Lung (tissue), 12 donors: ENCODE results near the gene DTNB. TPM values are rescaled to one million over a fixed set of nuclear protein-coding genes. Genes with fewer than 3 reads are reported as not detected.

ENCODE experiments used
- ATAC-seq: fragments of 200-7000 bp; cut with Tn5 transposase; one replicate; pipeline ENCODE4 v1.9.1; 2020; ENCODE audit warnings: moderate number of reproducible peaks; ENCODE audit not compliant: insufficient read depth, low FRiP score
- DNase-seq, 3 donors: peaks; one replicate each; pipeline ENCODE4 v3.0.0-alpha.2; 2013 to 2017
- H3K27ac ChIP-seq, 2 donors: one replicate each; pipeline ENCODE4 v1.5.1; 2013; ENCODE audit warnings: mild to moderate bottlenecking in 2 of 2, moderate library complexity in 2 of 2, control low read depth in 1 of 2, inconsistent platforms in 1 of 2, low read depth in 1 of 2, low read length in 1 of 2
- H3K27me3 ChIP-seq, 3 donors: one replicate each; pipeline ENCODE4 v1.5.1; 2013; ENCODE audit warnings: low read length in 2 of 3; ENCODE audit not compliant: control insufficient read depth in 3 of 3, insufficient read depth in 3 of 3
- H3K36me3 ChIP-seq, 4 donors: one replicate each; pipeline ENCODE4 v1.5.1; 2013; ENCODE audit warnings: low read length in 4 of 4, mild to moderate bottlenecking in 1 of 4, moderate library complexity in 1 of 4; ENCODE audit not compliant: control insufficient read depth in 4 of 4, insufficient read depth in 4 of 4
- H3K4me1 ChIP-seq, 5 donors: one replicate each; pipeline ENCODE4 v1.5.1; 2013; ENCODE audit warnings: low read length in 5 of 5, mild to moderate bottlenecking in 2 of 5, moderate library complexity in 1 of 5; ENCODE audit not compliant: control insufficient read depth in 5 of 5, insufficient read depth in 5 of 5
- H3K4me3 ChIP-seq: one replicate; pipeline ENCODE4 v1.5.1; 2013; ENCODE audit warnings: mild to moderate bottlenecking, control low read depth, moderate library complexity
- H3K9ac ChIP-seq, 2 donors: one replicate each; pipeline ENCODE4 v1.5.1; 2013; ENCODE audit warnings: low read length in 2 of 2, control low read depth in 1 of 2; ENCODE audit not compliant: insufficient read depth in 1 of 2
- H3K9me3 ChIP-seq, 4 donors: one replicate each; pipeline ENCODE4 v1.5.1; 2013; ENCODE audit warnings: low read length in 3 of 4, mild to moderate bottlenecking in 1 of 4, moderate library complexity in 1 of 4; ENCODE audit not compliant: control insufficient read depth in 4 of 4, insufficient read depth in 3 of 4
- CTCF ChIP-seq: IDR thresholded peaks from 2 replicates; pipeline ENCODE4 v1.5.1; 2012; ENCODE audit warnings: mild to moderate bottlenecking; ENCODE audit errors: control extremely low read depth, extremely low read depth
- WGBS, 2 donors: extraction: QIAGEN DNeasy Blood & Tissue Kit; methylation state at CpG; one replicate each; pipeline ENCODE4 v1.1.7; 2013; 5-methylcytosine and 5-hydroxymethylcytosine counted together
- polyA plus RNA-seq, 2 donors: library from polyadenylated mRNA; stranded (reverse); fragments of 200-250 nt; gene quantifications; one replicate each; pipeline ENCODE4 v1.2.1, GENCODE V29; 2013
- total RNA-seq, 2 donors: library from RNA; depleted of rRNA in 1 of 2; stranded (reverse); fragments of >200 nt in 1 of 2; gene quantifications; one replicate each; pipeline ENCODE4 v1.2.1, GENCODE V29; 2014 to 2021
- donor health status: control.
- donor health status: control.
- donor health status: Bipolar disorder and iron deficiency.
- donor health status: healthy.
- donor health status: DM: yes; HTN: yes; CAD: no.

The DTNB gene
- total and polyA plus RNA-seq, 4 donors: 10.1 to 35.2 (median 20.4) TPM

- DNase-seq (peak in 2 of 3 donors; percentile 23 to 30), ATAC-seq (no peak)
- 40 to 43% methylated on average over 6 of the region's 6 CpGs for WGBS, 2 donors
- Histone ChIP-seq H3K36me3 (no peaks in the 10 kb centered on the region), H3K27ac (no peak overlapping the region), H3K9ac (no peak overlapping the region), H3K9me3 (no peaks in the 10 kb centered on the region), H3K27me3 (no peaks in the 10 kb centered on the region), H3K4me1 (no peaks in the 10 kb centered on the region), H3K4me3 (no peak overlapping the region)
- peak; percentile 31 for TF ChIP-seq CTCF
These were observed 26.9 kb upstream of the DTNB start for GRCh38 chr2:25700221-25700660.

DNA sequence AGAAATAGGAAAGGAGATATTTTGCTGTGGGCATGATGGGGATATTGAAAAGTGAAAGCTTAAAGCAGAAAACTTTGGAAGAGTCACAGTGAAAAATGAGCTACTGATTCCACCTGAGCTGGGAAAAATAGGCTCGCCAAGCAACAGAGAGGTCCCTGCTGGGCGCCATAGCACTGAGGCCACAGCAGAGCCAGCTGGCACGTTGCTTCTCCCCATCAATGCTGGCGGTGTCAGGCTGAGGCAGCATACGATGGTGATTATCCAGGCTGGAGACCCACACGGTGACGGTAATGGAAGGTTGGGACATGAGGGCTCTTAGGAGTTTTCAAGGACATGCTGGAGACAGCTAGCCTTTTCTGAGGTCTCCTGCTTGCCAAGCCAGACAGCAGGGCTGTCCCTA is 25.8 kb upstream of the DTNB start:
- WGBS, 2 donors: 85 to 95% methylated on average over 7 of the region's 7 CpGs
- no peaks in the 10 kb centered on the region for H3K4me1 ChIP-seq
- no peak for TF ChIP-seq CTCF
- H3K9ac ChIP-seq: no peak overlapping the region
- no peaks in the 10 kb centered on the region for H3K36me3 ChIP-seq
- no peaks in the 10 kb centered on the region for H3K27me3 ChIP-seq
- no peak for DNase-seq
- no peak overlapping the region for H3K4me3 ChIP-seq
- no peak for ATAC-seq
- H3K9me3 ChIP-seq: no peaks in the 10 kb centered on the region
- no peak overlapping the region for H3K27ac ChIP-seq

- H3K27ac ChIP-seq: no peak overlapping the region
- H3K9me3 ChIP-seq: no peaks in the 10 kb centered on the region
- H3K27me3 ChIP-seq: no peaks in the 10 kb centered on the region
- ATAC-seq (no peak), DNase-seq (no peak)
- TF ChIP-seq CTCF: no peak
- H3K4me3 ChIP-seq: no peak overlapping the region
- no peaks in the 10 kb centered on the region for H3K4me1 ChIP-seq
- H3K9ac ChIP-seq: no peak overlapping the region
- H3K36me3 ChIP-seq: no peaks in the 10 kb centered on the region
These were observed 25.4 kb upstream of the DTNB start for GRCh38 chr2:25698752-25699151.
